ENCODE data around the gene POLR3A.

DNA sequence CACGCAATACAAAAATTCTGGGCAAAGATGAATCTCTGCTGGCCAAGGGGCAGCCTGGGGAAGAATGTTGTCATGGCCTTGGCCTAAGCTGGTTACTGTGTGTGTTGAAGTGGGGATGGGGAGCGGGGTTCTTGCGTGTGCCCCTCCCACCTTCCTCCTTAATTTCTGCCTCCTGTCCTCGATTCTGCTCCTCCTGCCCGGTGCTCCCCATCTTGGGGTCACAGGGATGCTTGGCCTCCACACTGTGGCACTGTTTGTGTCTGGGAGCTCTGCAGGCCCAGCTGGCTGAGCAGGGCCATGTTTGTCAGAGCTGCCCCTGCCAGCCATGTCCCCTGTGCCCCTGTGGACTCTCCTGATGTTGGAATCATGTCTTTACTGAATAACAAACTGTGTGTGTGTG is 41.4 kb upstream of the POLR3A start:
- TF ChIP-seq, protein P1, sequence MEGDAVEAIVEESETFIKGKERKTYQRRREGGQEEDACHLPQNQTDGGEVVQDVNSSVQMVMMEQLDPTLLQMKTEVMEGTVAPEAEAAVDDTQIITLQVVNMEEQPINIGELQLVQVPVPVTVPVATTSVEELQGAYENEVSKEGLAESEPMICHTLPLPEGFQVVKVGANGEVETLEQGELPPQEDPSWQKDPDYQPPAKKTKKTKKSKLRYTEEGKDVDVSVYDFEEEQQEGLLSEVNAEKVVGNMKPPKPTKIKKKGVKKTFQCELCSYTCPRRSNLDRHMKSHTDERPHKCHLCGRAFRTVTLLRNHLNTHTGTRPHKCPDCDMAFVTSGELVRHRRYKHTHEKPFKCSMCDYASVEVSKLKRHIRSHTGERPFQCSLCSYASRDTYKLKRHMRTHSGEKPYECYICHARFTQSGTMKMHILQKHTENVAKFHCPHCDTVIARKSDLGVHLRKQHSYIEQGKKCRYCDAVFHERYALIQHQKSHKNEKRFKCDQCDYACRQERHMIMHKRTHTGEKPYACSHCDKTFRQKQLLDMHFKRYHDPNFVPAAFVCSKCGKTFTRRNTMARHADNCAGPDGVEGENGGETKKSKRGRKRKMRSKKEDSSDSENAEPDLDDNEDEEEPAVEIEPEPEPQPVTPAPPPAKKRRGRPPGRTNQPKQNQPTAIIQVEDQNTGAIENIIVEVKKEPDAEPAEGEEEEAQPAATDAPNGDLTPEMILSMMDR (IDR thresholded peaks at IDR 0.05; ENCODE audit: low read depth, low read length) = no peak
- TF ChIP-seq POLR2A (IDR thresholded peaks at IDR 0.05; ENCODE audit: extremely low read depth, insufficient read length) = no peak
- TF ChIP-seq, protein P2, sequence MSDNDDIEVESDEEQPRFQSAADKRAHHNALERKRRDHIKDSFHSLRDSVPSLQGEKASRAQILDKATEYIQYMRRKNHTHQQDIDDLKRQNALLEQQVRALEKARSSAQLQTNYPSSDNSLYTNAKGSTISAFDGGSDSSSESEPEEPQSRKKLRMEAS (IDR thresholded peaks at IDR 0.05; ENCODE audit: low read depth, low read length) = no peak
- TF ChIP-seq MYC (IDR thresholded peaks at IDR 0.05; ENCODE audit: low read depth, low read length) = no peak

Data from NB4 (cell line).